HUES6 (cell line): ENCODE measurements around the gene AGPAT3.

Experiments
- H3K27ac ChIP-seq: 2 replicates; pipeline ENCODE4 v1.7.0; 2013; ENCODE audit warnings: low read depth, mild to moderate bottlenecking, low read length, inconsistent platforms
- H3K27me3 ChIP-seq: 2 replicates; pipeline ENCODE4 v1.6.1; 2013; ENCODE audit warnings: low read length; ENCODE audit not compliant: control insufficient read depth, insufficient read depth
- H3K36me3 ChIP-seq: 2 replicates; pipeline ENCODE4 v1.6.1; 2013; ENCODE audit warnings: low read length; ENCODE audit not compliant: control insufficient read depth, insufficient read depth
- H3K4me1 ChIP-seq: 2 replicates; pipeline ENCODE4 v1.6.1; 2013; ENCODE audit warnings: low read length; ENCODE audit not compliant: control insufficient read depth, insufficient read depth
- H3K4me3 ChIP-seq: 2 replicates; pipeline ENCODE4 v1.5.1; 2013; ENCODE audit warnings: low read depth, low read length
- H3K9ac ChIP-seq: one replicate; pipeline ENCODE4 v1.6.1; 2013; ENCODE audit warnings: mild to moderate bottlenecking, low read length
- H3K9me3 ChIP-seq: 2 replicates; pipeline ENCODE4 v1.6.1; 2013; ENCODE audit warnings: low read depth, low read length; ENCODE audit not compliant: control insufficient read depth, insufficient read depth

Gene AGPAT3

GRCh38 chr21:43909741-43910400 is 44.8 kb downstream of the AGPAT3 start:
- Histone ChIP-seq H3K36me3 (no peaks in the 10 kb centered on the region), H3K9ac (no peak overlapping the region), H3K4me1 (peaks cover 8% of the 10 kb centered on the region; the same call in 1 of the 2 replicates), H3K27me3 (no peaks in the 10 kb centered on the region), H3K9me3 (0 out of 2 replicates have a peak, but pooled peaks cover 4% of the 10 kb centered on the region), H3K27ac (no peak overlapping the region), H3K4me3 (no peak overlapping the region)

- Histone ChIP-seq H3K4me3 (no peak overlapping the region), H3K36me3 (no peaks in the 10 kb centered on the region), H3K27me3 (no peaks in the 10 kb centered on the region), H3K9me3 (0 out of 2 replicates have a peak, but pooled peaks cover 4% of the 10 kb centered on the region), H3K4me1 (peaks cover 8% of the 10 kb centered on the region; the same call in 1 of the 2 replicates), H3K9ac (no peak overlapping the region), H3K27ac (no peak overlapping the region)
These were observed 45.4 kb downstream of the AGPAT3 start for GRCh38 chr21:43910460-43910859.

GRCh38 chr21:43911015-43911934 is 46.3 kb downstream of the AGPAT3 start:
- Histone ChIP-seq H3K4me3 (no peak overlapping the region), H3K36me3 (no peaks in the 10 kb centered on the region), H3K4me1 (peaks cover 8% of the 10 kb centered on the region; the same call in 1 of the 2 replicates), H3K27me3 (no peaks in the 10 kb centered on the region), H3K27ac (no peak overlapping the region), H3K9me3 (0 out of 2 replicates have a peak, but pooled peaks cover 4% of the 10 kb centered on the region), H3K9ac (no peak overlapping the region)

GRCh38 chr21:43911935-43912487 is 47.0 kb downstream of the AGPAT3 start:
- 0 out of 2 replicates have a peak, but pooled peaks cover 4% of the 10 kb centered on the region for H3K9me3 ChIP-seq
- H3K9ac ChIP-seq: no peak overlapping the region
- H3K36me3 ChIP-seq: no peaks in the 10 kb centered on the region
- peaks cover 12% of the 10 kb centered on the region; the same call in 1 of the 2 replicates for H3K4me1 ChIP-seq
- H3K27me3 ChIP-seq: no peaks in the 10 kb centered on the region
- H3K27ac ChIP-seq: no peak overlapping the region
- no peak overlapping the region for H3K4me3 ChIP-seq

GRCh38 chr21:43912500-43912899 is 47.5 kb downstream of the AGPAT3 start:
- H3K4me3 ChIP-seq: no peak overlapping the region
- H3K27me3 ChIP-seq: no peaks in the 10 kb centered on the region
- no peak overlapping the region for H3K27ac ChIP-seq
- H3K9ac ChIP-seq: no peak overlapping the region
- H3K9me3 ChIP-seq: 0 out of 2 replicates have a peak, but pooled peaks cover 4% of the 10 kb centered on the region
- H3K36me3 ChIP-seq: no peaks in the 10 kb centered on the region
- peaks cover 17% of the 10 kb centered on the region; the same call in 1 of the 2 replicates for H3K4me1 ChIP-seq

GRCh38 chr21:43912910-43913309 is 47.9 kb downstream of the AGPAT3 start:
- Histone ChIP-seq H3K27me3 (no peaks in the 10 kb centered on the region), H3K27ac (no peak overlapping the region), H3K4me1 (peaks cover 17% of the 10 kb centered on the region; the same call in 1 of the 2 replicates), H3K9ac (no peak overlapping the region), H3K9me3 (0 out of 2 replicates have a peak, but pooled peaks cover 4% of the 10 kb centered on the region), H3K36me3 (no peaks in the 10 kb centered on the region), H3K4me3 (no peak overlapping the region)

GRCh38 chr21:43913928-43914327 is 48.9 kb downstream of the AGPAT3 start:
- Histone ChIP-seq H3K27me3 (no peaks in the 10 kb centered on the region), H3K4me1 (peaks cover 17% of the 10 kb centered on the region; the same call in 1 of the 2 replicates), H3K4me3 (no peak overlapping the region), H3K9me3 (0 out of 2 replicates have a peak, but pooled peaks cover 4% of the 10 kb centered on the region), H3K36me3 (no peaks in the 10 kb centered on the region), H3K27ac (no peak overlapping the region), H3K9ac (no peak overlapping the region)

GRCh38 chr21:43916076-43916475 is 51.1 kb downstream of the AGPAT3 start:
- Histone ChIP-seq H3K27me3 (peaks cover 1% of the 10 kb centered on the region; the same call in 1 of the 2 replicates), H3K4me1 (peaks cover 19% of the 10 kb centered on the region), H3K36me3 (no peaks in the 10 kb centered on the region), H3K9me3 (0 out of 2 replicates have a peak, but pooled peaks cover 4% of the 10 kb centered on the region), H3K9ac (no peak overlapping the region), H3K27ac (no peak overlapping the region), H3K4me3 (no peak overlapping the region)

- no peak overlapping the region for H3K9ac ChIP-seq
- H3K9me3 ChIP-seq: 0 out of 2 replicates have a peak, but pooled peaks cover 4% of the 10 kb centered on the region
- H3K27me3 ChIP-seq: peaks cover 5% of the 10 kb centered on the region; the same call in 1 of the 2 replicates
- no peaks in the 10 kb centered on the region for H3K36me3 ChIP-seq
- no peak overlapping the region for H3K4me3 ChIP-seq
- peaks cover 28% of the 10 kb centered on the region for H3K4me1 ChIP-seq
- H3K27ac ChIP-seq: no peak overlapping the region
These were observed 51.9 kb downstream of the AGPAT3 start for GRCh38 chr21:43916691-43917514.
